Fibroblast of skin of right biceps (primary cell): ENCODE measurements around the gene AGAP1.

Experiments used
- DNase-seq: peaks from one replicate; pipeline ENCODE4 v3.0.0-alpha.2; 2013

AGAP1 gene

DNA sequence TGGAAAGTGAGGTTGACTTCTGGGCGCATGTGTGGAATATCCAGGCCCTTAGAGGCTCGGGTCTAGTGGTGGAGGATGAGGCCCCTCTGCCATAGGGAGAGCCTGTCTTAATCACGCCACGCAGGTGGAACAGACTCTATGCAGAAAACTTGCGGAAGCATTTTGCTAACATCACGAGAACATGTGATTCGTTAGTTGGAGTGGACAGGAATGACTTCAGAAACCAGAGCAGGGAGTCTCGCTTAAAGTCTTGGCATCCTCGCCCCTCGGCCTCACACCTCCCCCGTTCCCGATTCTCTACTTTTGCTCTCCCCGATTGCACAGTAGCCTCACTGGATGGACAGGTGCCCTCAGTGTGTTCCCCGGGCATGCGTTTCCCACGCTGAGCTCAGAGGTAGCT, 340.9 kb downstream of the AGAP1 start:
- no peak for DNase-seq

DNA sequence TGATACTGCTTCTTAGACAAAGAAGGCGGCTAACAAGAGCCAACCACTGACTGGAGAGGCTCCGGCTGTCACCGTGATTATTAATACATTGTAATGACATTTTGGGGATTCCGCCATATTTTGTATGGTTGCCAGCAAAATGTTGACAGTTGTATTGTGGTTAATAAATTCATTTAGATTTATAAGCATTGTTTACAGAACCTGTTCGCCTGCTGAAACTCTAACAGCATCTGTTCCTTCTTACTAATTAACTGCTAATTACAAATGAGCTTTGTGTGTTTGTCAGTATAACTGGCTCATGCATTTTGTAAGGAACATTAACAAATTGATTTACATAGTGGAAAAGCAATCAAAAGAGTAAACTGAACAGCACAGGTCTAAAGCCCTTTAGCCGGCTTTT, 342.0 kb downstream of the AGAP1 start:
- DNase-seq: no peak

DNA sequence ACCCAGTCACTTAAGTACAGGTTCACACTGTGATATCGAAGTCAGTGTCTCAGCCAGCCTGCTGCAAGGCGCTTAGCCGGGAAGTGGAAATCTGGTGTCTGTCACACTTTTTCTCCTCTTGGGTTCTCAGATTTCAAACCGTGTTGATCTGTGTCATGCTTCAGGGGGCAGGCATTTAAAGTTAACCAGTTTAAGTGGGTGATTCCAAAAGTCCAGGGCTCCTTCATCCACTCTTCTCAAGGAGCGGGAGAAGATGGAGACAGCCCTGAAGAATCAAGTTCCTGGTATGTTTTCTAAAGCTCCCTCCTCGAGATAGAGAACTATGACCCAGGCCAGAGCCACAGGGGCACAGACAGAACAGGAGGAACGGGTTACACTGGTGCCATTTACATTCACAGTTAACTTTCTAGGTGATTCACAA, 342.7 kb downstream of the AGAP1 start:
- no peak for DNase-seq

DNA sequence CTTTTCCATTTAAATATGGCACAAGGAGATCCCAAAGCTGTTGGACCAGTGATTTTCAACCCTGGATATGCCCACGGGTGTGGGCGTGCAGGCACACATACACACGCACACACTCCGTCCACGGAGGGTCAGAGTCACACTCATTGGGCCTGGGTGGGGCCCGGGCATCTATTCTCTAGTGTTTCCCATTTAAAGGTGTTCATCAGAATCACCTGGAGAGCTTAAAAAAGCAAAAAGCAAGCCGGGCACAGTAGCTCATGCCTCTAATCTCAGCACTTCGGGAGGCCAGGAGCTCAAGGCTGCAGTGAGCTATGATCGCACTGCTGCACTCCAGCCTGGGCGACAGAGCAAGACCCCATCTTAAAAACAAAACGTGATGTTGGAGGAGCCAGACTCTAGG, 345.4 kb downstream of the AGAP1 start:
- DNase-seq: no peak

DNA sequence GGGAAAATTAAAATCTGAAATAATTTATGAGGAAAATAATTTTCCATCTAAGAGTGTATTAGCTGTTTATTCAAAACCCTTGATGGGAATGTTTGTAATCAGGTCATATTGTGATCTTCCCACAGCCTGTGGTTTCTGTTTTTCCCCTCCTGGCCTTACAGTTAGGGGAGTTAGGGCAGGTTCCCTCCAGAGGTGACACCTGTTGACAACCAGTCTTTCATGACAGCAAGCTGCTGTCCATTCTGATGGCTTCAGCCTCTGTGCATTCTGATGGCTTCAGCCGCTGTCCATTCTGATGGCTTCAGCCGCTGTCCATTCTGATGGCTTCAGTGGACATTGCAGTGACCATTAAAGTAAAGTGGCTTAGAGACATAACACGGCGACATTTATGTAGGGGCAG, 346.1 kb downstream of the AGAP1 start:
- no peak for DNase-seq

DNA sequence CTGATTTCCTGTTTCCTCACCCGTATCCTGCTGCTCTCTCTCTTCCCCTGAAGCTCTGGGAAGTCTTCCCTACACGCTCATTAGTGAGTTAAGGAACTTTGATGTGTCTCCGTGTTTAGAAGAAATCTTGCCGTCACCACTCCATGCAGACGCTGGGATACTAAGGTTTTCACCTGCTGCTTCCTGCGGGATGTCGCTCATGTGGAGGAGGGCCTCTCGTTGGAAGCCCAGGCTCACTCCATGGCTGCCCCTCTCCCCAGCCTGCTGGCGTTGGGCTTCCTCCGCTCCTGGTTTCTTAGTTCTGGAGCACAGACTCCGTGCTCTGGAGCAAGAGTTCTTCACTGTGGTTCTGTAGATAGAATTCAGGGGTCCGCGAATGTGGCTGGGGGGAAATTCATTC, 348.0 kb downstream of the AGAP1 start:
- no peak for DNase-seq

DNA sequence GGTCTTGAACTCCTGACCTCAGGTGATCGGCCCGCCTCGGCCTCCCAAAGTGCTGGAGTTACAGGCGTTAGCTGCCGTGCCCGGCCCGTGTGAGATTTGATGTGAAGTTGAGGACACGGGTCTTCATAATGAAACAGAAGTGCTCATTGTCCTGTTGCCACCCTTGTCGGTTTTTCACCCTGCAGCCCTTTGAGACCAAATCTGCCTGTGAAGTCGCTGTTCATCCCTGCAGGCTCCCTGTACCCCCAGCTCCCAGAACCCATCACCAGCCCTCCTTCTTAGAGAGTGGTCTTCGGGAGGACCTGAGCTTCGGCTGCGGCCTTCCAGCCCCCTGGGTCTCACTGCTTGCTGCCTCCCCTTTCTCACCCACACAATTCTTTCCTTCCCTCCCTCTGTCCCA, 349.1 kb downstream of the AGAP1 start:
- DNase-seq: no peak

DNA sequence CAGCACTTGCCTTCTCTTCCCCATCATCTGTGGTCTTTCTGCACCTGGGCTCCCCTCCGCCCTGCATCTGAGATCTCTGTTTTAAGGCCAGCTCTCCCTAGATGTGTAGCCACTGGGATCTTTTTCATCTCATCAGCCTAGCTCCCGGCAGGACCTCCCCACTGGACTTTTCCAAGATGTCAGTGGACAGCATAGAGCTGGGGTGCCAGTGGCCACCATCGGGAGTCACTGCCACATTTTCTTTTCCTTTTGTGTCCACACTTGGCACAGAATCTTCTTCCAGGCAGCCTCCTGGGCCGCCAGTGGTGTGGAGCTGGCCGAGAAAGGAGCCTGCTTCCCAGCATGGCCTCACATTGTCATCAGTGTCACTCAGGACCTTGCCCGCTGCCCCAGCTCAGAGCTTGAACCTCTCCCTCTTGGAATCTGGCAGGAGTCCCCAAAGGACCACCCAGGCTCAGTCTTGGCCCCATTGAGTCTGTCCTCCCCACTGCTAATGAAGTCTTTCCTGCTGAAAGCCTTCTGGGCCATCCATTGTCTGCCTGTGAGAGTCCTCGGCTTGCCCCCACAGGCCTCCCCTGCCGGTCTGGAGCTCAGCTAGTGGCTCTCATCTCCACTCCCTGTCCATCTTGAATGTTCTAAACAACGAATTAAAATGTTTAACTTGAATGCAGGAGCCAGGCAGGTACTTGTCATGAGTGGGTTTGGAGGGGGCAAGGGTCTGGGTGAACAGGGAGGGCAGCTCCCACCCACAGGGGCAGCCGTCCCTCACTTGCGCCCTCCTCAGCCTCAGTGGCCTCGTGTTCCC, 349.9 kb downstream of the AGAP1 start:
- DNase-seq: no peak

DNA sequence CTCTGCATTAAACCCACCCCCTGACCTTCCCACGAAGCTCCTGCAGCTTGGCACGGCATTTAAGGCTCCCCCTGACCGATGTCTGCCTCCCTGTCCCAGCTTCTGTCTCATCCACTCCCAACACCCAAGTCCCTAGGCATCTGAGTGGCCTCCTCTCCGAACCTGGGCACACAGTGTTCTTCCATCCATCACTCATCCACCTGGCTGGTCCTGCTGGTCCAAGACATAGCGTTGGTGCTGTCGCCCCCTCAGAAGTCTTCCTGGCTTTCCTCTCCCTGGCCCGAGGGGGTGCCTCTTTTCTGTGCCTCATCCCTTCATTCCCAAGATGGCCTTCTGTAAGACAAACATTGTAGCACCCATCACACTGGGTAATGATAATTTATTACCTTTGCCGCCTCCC, 350.7 kb downstream of the AGAP1 start:
- no peak for DNase-seq

DNA sequence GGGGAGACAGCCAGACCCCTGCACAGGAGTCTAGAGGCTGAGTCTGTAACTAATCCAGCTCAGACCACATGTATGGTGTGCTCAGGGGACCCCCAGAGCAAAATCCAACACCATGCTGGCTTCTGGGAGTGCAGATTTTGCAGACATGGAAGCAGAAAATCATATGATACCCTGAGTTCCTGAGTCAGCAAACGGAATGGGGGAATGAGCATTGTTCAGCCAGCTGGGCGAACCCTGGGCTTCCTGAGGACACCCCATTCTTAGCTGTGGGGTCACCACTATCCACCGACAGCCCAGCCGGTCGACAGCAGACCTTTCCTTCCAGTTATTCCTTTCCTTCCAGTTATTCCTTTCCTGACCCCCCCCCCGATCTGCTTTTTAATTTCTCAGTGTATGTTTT, 351.4 kb downstream of the AGAP1 start:
- no peak for DNase-seq

DNA sequence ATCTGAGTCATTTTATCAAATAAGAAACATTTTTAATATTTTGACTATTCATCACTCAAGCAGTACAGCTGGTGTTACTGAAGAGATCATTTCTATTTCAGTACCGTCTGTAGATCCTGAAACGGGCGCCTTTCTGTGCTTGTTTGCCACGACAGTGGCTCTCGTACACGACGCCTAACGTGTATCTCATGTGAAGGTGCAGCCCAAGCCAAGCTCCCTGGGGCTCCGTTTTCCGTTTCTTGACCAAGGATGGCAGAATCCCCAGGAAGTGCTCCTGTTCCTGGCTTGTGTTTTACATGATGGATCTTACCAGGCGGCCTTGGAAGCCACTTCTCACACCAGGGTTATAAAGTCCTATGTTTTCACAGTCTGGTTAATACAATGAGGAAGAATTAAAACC, 353.7 kb downstream of the AGAP1 start:
- no peak for DNase-seq

DNA sequence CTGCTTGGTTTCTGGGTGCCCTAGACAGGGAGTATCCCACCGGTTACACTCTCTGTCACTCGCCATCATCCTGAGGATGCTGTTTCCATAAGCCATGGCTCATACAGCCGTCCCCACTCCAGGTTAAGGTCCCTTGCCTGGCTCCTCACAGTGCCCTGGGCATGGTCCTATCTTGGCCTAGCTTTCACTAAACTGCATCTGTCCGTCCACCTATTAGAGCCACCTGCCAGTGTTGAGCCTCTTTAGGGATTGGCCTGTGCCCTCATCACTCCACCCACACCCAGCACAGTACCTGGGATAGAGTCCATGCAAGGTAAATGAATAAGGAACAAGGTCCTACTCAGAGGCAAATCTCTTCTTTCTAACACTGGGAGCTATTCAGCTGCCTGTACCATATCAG, 354.2 kb downstream of the AGAP1 start:
- no peak for DNase-seq

DNA sequence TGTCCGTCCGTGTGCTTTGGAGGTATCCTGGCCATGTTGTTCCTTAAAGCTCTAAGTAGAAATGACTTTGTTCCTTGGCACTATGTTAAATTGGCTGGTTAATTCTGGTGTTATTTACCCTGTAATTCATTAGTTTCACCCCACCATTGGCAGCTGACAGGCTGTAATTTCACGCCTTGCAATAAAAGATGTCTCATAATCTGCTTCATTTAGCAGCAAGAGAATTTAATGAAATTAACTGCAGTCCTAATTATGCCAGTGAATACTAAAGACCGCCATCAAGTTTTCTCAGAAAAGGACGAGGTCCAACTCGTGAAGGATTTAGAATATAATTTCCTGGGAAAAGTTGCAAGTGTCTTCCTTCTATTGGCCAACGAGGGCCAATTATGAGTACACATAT, 355.1 kb downstream of the AGAP1 start:
- no peak for DNase-seq

DNA sequence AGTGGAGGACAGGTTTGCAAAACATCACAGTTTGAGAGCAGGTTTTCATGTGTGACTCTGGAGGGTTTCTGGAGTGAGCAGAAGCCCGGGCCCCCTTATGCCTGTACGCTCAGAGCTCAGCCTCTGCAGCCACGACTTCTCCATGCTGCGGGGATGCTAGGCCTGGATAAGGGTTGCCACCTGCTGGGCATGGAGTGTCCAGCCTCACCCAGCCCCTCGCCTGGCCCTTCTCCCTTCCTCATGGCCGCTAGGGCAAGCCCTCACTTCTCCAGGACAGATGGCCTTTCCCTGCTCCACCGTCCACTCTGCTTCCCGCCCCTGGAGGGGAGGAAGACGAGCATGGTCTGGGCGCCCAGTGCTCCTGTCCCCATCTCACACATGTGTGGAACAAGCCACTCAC, 355.6 kb downstream of the AGAP1 start:
- DNase-seq: no peak

DNA sequence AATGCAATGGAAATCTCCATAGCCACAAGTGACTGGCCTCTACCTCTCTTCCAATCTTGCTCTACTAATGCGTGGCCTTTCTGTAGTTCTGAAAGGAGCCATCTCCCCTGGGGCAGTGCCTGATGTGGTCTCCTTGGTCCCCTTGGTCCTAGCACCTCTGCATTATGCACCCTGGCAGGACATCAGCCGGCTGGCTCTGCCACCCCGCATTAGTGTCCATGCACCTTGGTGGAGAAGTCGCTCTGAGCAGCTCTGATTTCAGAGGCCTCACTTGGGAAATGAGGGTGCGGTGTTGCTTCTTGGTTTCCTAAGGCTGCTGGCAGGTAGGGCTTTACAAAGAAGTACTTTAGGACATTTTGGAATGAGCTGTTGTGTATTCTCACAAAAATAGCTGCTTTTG, 356.4 kb downstream of the AGAP1 start:
- DNase-seq: no peak

DNA sequence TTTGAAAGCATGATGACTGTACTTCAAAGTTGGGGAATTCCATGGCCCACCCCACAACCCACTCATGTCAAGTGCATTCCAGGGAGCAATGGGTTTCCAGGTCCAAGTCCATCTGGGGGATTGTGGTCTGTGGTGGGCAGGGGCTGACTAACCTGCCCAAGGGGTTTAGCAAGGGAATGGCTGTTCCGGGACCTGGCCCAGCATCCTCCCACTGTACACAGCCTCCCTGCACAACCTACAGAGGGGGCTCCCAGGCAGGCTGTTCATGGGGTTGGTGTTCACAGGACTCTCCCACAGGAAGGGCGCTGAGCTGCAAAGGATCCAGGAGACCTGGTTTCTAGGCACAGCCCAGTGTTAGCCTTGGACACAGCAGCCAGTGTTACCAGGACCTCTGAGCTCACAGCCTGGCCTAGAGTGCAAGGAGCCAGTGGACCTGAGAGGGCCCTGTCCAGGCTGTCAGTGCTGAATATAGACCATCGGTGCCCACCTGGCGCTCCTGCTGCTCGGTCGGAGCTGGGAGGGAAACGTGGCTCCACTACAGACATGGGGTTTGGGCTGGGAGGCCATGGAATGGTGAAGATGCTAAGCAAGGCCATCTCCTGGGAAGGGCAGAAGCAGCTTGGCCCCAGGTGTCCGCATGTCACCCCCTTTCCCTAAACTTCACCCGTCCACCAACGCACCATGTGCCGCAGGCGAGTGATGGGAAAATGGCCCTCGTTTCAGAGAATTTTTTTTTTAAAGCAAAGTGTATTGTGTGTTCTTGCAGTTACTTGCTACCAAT, 357.1 kb downstream of the AGAP1 start:
- DNase-seq: no peak

DNA sequence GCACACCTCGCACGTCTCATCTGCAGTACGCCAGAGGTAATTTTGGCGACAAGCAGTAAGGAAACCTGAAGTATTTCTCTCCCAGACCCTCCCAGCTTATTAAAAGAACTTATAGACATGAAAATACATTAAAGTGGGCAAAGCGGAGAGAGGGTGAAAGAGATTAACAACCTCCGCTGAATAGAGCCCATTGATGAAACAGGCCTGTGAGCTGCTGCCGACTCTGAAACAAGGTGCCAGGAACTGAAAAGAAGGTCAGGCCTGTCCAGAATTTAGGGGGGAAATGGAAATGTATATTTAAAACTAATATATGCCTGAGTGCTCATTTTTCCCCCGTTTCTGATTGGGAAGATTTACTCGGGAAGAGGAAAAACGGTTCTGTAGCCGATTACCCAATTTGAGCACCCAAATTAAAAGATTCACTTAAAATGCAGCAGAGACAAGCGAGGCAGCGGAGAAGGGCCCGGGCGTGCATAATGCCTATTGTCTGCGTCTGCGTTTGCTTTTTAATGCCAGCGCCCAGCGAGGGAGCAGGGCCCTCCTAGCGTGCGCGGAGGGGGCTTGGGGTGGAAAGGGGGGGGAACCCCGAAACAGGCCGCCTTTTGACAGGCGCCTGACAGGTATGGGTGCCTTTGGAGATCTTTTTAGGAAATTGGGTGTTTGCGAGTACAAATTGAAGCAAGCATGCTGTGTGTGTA, 358.1 kb downstream of the AGAP1 start:
- no peak for DNase-seq

DNA sequence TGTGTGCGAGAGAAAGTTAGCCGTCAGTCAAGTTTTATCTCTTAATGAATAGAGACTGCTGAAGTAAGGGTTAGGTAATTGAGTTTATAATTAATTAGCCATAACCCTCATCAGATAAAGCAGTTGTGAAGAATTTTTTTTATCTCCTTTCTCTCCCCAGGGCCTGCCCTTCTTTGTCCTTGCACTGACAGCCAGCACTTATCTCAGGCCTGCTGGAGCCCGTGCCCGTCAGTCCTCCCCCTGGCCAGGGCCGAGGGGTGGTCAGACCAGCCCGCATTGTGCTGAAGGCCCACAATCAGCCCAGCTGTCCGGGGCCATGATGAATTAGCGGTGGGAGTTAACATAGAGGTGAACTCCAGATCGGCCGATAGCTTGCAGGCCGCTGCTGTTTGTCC, 358.7 kb downstream of the AGAP1 start:
- DNase-seq: no peak

DNA sequence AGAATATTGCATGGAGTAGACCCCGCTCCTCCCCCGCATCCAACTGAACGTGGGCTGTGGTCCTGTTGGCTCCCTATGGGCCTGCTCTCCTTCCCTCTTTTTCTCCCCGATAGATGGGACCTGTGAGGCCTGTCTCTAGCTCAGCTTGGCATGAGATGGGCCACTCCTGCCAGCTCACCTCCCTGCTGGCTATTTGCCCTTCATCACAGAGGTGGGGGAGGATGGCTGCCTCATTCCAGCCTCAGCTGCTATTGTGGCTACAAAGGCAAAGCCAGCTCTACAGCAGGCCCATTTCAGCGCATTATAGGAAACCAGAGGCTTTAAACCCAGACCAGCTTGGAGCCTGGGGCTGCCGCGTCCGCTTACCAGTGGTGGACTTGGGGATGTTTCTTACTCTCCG, 360.4 kb downstream of the AGAP1 start:
- no peak for DNase-seq

DNA sequence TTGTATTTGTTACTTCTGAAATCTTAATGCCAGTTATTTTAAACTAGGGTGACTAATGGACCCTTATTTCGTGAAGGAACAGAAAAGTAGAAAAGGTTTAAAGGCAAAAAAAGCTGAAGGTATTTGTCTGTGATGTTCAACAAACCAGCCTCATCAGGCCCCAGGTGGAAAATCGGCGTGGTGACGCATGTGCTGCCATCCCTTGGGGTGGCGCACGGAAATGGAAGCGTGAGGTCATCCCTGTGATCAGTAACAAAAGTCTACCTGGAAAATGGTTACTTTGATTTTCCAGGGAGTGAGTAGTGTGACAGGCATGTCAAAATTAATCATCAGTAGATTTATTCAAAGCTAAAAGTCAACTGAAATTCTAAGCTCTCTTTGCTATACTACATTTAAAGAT, 361.2 kb downstream of the AGAP1 start:
- no peak for DNase-seq

DNA sequence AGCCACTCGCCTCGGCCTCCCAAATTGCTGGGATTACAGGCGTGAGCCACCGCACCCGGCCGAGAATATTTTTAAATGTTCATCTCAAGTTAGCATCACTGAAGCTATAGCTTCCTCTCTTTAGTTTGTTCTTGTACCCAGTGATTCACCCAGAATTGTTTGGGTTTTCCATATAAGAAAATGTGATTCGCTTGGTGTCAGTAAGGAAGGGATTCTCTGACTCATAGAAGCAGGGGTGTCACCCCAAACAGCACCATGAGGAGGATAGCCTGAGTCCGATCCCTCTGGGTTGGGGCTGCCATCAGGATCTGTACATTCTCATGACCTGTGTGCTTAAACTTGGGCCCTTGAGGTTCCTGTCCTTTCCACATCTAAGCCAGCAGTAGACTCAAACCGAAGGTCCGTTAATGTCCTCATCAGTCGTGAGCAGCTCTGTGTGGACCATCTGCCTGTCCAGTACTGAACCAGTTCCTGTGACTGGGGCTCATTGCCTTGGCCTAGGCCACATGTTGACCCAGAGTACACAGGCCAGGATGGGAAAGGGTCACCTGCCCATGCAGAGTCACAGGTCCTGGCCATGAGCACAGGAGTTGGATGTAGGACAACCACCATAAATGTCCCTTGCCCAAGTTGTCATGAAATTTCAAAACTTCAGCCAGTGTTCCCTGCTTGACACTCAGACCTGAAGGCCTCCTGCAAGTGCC, 362.5 kb downstream of the AGAP1 start:
- peak; percentile 63 for DNase-seq

DNA sequence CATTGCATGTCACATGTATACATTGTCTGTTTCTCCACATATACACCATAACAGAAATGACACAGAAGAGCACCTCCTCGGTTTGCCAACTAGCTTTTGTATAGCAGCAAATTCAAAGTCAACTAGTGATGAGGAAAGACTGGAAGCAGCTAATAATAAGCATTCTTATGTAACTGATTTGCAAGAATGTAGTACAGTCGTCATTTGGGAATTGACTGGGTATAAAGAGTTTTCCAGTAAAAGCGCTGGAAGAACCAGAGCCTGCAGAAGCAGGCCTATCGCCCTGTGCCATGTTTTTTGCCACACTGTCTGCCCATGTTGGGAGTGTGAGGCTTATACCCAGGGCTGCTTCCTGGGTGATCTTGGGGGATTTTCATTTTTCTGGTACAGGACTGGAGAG, 363.8 kb downstream of the AGAP1 start:
- DNase-seq: peak; percentile 51

DNA sequence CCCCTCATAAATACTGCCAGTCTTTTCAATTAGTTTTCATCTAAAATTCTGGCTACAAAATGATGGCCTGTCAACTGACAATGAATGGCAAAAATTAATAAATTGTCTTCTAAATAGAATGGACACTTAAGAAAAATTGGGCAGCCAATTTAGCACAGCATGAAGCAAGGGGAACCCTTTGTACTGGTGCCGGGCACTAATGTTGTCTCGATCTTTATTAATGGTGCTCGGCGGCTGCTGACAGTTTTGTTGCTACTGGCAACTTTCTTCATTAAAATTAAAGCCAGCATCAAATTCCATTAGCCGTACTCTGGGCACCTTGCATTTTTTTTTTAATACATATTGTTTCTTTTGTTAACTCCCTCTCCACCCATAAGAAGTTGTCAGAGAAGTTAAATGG, 365.0 kb downstream of the AGAP1 start:
- DNase-seq: no peak
